HG03520 (cell line): Measurements from ENCODE around the gene PCSK6.

ENCODE experiments used
- ATAC-seq: cut with Tn5 transposase; IDR thresholded peaks from one replicate; pipeline ENCODE4 v1.9.1; 2021; ENCODE audit warnings: mild to moderate bottlenecking, moderate library complexity; ENCODE audit not compliant: unreplicated experiment

PCSK6 gene

GRCh38 chr15:101315736-101316135, 173.8 kb downstream of the PCSK6 start:
- ATAC-seq = no peak

DNA sequence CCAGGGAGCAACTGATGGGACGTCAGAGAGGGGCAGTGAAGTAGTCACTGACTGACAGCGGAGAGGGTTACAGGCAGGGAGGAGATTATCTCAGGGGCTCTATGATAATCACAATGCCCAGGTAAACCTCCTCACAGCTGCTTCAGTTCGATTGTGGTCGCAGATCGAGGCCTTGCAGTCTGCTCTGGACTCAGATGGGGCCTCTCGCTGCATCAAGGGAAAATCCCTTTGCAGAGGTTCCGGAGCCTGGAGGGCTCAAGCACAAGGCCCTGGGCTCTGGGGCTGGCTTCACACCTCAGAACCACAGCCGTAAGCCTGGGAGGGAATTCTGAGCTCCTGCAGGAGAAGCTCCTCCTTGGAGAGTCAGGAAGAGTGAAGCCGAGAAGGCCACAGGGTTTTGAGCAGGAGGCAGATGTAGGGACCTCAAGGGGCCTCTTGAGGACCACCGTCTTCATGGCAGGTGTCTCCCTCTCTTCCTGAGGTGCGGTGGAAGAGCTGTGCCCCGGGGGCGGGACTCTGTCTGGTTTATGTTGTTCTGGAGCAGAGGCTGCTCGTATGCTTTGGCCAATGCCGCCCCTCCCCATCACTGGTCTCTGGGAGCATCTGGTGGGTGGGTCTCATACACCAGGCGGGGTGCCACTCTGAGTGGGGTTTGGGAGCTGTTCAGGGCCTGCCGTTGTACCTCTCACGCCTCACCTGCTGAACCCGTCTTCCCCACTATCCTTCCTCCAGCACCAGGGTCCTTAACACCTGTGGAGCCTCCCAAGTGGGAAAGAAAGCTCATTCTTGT, 175.0 kb downstream of the PCSK6 start:
- no peak for ATAC-seq

DNA sequence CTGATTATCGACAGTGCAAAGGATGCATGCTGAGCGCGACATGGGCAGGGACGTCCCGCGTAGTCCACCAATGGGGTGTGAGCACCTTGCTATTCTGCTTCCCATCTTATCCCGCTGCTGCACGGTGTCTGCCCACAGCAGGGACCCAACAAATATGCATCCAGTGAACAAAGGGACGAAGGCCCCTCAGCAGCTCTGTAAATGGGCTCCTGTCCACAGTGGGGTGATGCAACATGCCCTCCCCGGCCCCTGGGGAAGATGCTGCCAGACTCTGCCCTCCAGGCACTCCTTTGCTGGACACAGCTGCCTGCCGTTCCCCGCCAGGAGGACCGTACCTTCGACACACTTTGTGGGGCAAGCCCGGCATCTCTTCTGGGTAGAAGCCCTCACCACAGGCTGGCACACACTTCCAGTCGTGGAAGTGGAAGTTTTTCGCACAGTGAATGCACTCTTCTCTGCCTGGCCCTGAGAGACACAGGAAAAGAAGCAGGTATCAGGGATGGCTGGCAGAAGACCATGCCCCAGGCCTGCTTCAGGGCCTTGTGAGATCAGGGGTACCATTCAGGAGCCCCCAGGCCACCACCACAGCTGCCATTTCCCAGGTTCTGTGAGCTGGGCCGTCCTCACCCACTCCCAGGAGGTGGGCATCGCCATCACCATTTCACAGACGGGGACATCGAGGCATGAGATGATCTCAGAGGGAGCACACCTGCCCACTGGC, 176.3 kb downstream of the PCSK6 start:
- no peak for ATAC-seq

- no peak for ATAC-seq
These were observed 179.0 kb downstream of the PCSK6 start for GRCh38 chr15:101310508-101310907.

- no peak for ATAC-seq
These were observed 179.4 kb downstream of the PCSK6 start for GRCh38 chr15:101310161-101310480.

GRCh38 chr15:101309436-101310160, 179.9 kb downstream of the PCSK6 start:
- ATAC-seq = no peak

- ATAC-seq = no peak
These were observed 180.7 kb downstream of the PCSK6 start for GRCh38 chr15:101308604-101309435.

- no peak for ATAC-seq
These were observed 181.5 kb downstream of the PCSK6 start for GRCh38 chr15:101307897-101308603.

DNA sequence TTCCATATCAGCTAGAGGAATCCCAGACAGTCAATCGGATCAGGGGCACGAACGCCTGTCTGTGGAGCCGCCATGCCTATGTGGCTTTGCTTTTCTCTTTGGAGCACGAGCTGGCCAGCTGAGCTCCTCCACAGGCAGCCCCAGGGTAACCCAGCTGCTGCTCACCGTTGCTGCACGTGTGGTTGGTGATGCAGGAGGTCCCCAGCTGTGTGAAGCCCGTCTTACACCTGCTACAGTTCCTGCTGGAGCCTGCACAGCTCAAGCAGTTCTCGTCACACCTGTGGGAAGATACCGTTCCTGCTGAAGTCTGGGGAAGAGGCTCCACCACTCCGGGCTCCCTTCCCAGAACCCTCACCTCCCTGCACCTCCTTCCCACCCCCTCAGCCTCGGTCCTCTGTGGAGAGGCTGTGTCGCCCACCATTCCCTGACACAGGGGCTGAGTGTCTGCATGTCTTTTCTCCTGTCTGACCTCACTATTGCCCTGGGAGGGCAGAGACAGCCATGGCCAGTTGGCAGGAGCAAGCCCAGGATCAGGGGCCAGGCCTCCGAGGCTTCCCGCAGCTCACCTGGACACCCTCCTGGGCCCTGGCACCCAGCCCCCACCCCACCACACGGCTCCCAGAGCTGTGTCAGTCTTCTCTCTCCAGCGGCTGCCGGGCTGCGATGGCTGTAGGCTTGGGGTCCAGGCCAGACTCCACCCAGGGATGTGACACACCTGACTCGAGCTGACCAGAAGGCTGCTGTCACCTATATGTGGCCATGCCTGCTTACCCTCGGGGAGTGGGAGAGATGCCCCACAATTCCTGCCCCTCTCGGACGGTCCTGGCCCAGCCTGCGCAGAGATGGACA, 182.2 kb downstream of the PCSK6 start:
- ATAC-seq = no peak

GRCh38 chr15:101306341-101307047, 183.0 kb downstream of the PCSK6 start:
- ATAC-seq = no peak

DNA sequence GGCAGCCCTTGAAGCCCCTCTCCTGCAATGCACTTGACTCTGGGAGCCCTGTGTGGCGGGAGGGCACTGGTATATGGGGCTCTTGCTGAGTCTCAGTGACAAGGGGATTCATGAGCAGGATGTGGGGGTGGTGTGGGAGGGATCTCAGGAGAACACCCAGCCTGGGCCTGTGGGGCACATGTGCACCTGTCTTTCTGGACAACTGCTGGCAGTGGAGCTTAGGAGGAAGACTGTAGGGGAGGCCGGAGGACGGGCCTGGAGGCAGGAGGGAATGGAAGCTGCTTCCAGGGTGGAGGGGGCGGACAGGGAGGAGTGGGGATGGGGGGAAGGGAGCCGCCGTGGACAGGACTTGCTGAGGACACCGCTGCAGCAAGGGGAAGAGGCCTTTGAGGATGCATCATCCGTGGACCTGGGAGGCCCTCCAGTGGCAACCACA, 183.7 kb downstream of the PCSK6 start:
- ATAC-seq = no peak

- ATAC-seq = no peak
These were observed 186.1 kb downstream of the PCSK6 start for GRCh38 chr15:101303408-101303807.

GRCh38 chr15:101296418-101297405, 192.8 kb downstream of the PCSK6 start:
- no peak for ATAC-seq

- no peak for ATAC-seq
These were observed 193.8 kb downstream of the PCSK6 start for GRCh38 chr15:101295607-101296161.

DNA sequence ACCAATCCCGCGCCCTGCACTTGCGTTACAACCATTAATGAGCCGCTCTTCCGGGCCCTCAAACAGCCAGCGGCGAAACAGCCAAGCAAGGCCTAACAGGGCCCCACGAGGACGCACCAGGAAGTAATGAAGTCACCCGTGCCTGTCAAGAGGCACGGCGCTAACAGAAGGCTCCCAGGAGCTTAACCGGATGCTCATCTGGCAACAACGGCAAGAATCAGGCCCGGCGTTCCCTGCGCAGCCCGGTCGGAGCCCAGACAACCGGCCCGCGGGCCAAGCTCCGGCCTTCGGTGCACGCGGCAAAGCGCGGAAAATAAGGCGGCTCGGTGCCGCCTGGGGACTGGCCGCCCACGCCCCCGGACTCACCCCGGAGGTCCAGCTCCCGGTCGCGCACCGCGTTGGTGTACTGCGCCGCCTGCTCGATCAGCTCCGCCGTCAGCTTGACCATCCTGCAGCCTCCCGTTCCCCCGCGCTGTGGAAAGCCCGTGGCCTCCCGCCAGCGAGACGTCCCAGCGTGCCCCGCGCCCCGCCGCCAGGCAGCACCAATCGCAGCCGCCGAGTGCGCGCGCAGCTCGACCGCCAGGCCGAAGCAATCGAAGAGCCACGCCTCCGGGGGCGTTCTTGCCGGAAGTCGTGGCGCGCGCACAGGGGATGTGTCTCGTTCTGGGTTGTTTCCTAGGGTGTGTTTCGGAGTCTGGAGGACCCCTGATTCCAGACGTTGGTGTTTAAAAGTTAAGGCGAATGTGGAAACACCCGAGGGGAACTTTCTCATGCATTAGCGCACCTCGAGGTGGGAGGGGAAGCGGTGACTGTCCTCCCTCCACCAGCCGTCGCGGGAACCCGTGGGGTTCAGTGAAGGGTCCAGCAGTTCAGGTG, 194.5 kb downstream of the PCSK6 start, which contains the start of gene SNRPA1:
Gene SNRPA1, minus strand, starts transcription at position 518 of the 876 bp plus-strand sequence. Its CDS starts 70 bp downstream, at position 448.
- peak; percentile 68 for ATAC-seq

DNA sequence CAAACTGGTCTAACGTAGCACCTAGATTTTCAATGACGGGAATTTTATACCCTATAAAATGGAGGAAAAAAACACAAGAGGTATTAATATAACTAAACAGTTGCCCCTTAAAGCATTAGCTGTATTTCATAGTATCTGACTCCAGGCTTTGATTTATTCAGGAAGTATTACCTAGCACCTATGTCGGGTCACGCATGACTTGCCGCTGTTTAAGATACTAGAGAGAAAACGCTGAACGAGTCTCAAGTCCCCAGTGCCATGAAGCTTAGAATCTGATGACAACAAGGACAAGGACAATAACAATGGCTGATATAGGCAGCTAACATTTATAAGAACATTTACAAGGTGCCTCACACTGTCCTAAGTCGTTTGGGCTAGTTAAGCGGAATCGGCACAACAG, 196.4 kb downstream of the PCSK6 start:
- no peak for ATAC-seq
